ENCODE results near the gene APOBEC3A.

DNA sequence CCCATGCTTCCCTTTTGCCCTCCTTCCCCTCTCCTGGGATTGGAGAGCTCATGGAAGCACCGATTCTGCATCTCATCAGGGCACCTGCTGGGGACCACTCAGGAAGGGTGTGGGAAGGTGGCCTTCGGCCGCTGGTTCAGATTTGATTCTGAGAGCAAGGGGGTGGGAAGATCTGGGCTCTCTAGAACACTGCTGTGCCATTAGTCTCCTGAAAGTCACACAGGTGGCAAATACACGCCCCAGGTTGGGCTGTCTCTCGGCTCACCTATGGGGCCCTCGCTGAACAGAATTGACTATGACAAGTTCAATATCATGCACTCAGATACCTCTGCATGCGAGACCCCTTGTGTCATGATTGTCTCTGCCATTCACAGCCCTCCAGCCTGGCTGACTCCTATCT is 12.8 kb upstream of the APOBEC3A start:
- TF ChIP-seq, protein P1, sequence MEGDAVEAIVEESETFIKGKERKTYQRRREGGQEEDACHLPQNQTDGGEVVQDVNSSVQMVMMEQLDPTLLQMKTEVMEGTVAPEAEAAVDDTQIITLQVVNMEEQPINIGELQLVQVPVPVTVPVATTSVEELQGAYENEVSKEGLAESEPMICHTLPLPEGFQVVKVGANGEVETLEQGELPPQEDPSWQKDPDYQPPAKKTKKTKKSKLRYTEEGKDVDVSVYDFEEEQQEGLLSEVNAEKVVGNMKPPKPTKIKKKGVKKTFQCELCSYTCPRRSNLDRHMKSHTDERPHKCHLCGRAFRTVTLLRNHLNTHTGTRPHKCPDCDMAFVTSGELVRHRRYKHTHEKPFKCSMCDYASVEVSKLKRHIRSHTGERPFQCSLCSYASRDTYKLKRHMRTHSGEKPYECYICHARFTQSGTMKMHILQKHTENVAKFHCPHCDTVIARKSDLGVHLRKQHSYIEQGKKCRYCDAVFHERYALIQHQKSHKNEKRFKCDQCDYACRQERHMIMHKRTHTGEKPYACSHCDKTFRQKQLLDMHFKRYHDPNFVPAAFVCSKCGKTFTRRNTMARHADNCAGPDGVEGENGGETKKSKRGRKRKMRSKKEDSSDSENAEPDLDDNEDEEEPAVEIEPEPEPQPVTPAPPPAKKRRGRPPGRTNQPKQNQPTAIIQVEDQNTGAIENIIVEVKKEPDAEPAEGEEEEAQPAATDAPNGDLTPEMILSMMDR (IDR thresholded peaks at IDR 0.05): no peak
- no peak for TF ChIP-seq POLR2AphosphoS5 (IDR thresholded peaks at IDR 0.05; ENCODE audit: insufficient read depth in 1 of 2, low read depth in 1 of 2)
- TF ChIP-seq POLR2A (IDR thresholded peaks at IDR 0.05): no peak

All from vagina (tissue), 2 donors.